ENCODE data around the gene KLRG1. TPM values are rescaled to one million over a fixed set of nuclear protein-coding genes. Genes with fewer than 3 reads are reported as not detected.

Gene KLRG1
- total RNA-seq, 3 donors from 2014 or later, result 2.0 to 3.9 (median 3.8) TPM

GRCh38 chr12:9002335-9002734, 13.0 kb downstream of the KLRG1 start:
- Histone ChIP-seq H3K27me3 (no peaks in the 10 kb centered on the region), H3K4me1 (no peaks in the 10 kb centered on the region), H3K9me3 (no peaks in the 10 kb centered on the region), H3K4me3 (no peak overlapping the region), H3K36me3 (no peaks in the 10 kb centered on the region), H3K27ac (no peak overlapping the region)
- intact Hi-C loops (cut with DNase I; ENCODE audit: low total_unique reads), result no loop called here
- no peak for TF ChIP-seq CTCF (IDR thresholded peaks at IDR 0.05)
- no peak for TF ChIP-seq POLR2A (IDR thresholded peaks at IDR 0.05)
- TF ChIP-seq POLR2AphosphoS5 (IDR thresholded peaks at IDR 0.05), result no peak
- no peak for DNase-seq (ENCODE audit: low spot score in 2 of 2)

- intact Hi-C loops (cut with DNase I; ENCODE audit: low total_unique reads), result no loop called here
- no peak for DNase-seq (ENCODE audit: low spot score in 2 of 2)
These were observed 33.2 kb downstream of the KLRG1 start for GRCh38 chr12:9022592-9022991.

GRCh38 chr12:9024512-9024911, 35.2 kb downstream of the KLRG1 start:
- Histone ChIP-seq H3K27ac (no peak overlapping the region), H3K36me3 (no peaks in the 10 kb centered on the region), H3K4me3 (no peak overlapping the region), H3K9me3 (no peaks in the 10 kb centered on the region), H3K27me3 (no peaks in the 10 kb centered on the region), H3K4me1 (no peaks in the 10 kb centered on the region)
- intact Hi-C loops (cut with DNase I; ENCODE audit: low total_unique reads), result no loop called here
- DNase-seq (ENCODE audit: low spot score in 2 of 2), result no peak
- no peak for TF ChIP-seq POLR2AphosphoS5 (IDR thresholded peaks at IDR 0.05)
- no peak for TF ChIP-seq POLR2A (IDR thresholded peaks at IDR 0.05)
- TF ChIP-seq CTCF (IDR thresholded peaks at IDR 0.05), result no peak

More at GRCh38 chr12:9022592-9022991, 33.2 kb downstream of the KLRG1 start:
- peaks cover 0 to 8% of the 10 kb centered on the region in 2 donors for H3K9me3 ChIP-seq
- TF ChIP-seq CTCF (IDR thresholded peaks at IDR 0.05) (no peak), POLR2AphosphoS5 (IDR thresholded peaks at IDR 0.05) (no peak), POLR2A (IDR thresholded peaks at IDR 0.05) (no peak)
- H3K27ac ChIP-seq, result no peak overlapping the region
- no peaks in the 10 kb centered on the region for H3K27me3 ChIP-seq
- H3K4me3 ChIP-seq, result no peak overlapping the region
- no peaks in the 10 kb centered on the region for H3K36me3 ChIP-seq
- no peaks in the 10 kb centered on the region for H3K4me1 ChIP-seq

GRCh38 chr12:9027161-9028059, 38.1 kb downstream of the KLRG1 start:
- H3K4me3 ChIP-seq, result no peak overlapping the region
- TF ChIP-seq POLR2A (IDR thresholded peaks at IDR 0.05) (no peak), CTCF (IDR thresholded peaks at IDR 0.05) (no peak), POLR2AphosphoS5 (IDR thresholded peaks at IDR 0.05) (no peak)
- no peaks in the 10 kb centered on the region for H3K9me3 ChIP-seq
- no peak overlapping the region for H3K27ac ChIP-seq
- H3K27me3 ChIP-seq, result no peaks in the 10 kb centered on the region
- no peaks in the 10 kb centered on the region for H3K4me1 ChIP-seq
- no peak for DNase-seq (ENCODE audit: low spot score in 2 of 2)
- intact Hi-C loops (cut with DNase I; ENCODE audit: low total_unique reads), result no loop called here
- no peaks in the 10 kb centered on the region for H3K36me3 ChIP-seq

GRCh38 chr12:9030776-9031175, 41.4 kb downstream of the KLRG1 start:
- H3K4me1 ChIP-seq, result no peaks in the 10 kb centered on the region
- H3K9me3 ChIP-seq, result no peaks in the 10 kb centered on the region
- no peaks in the 10 kb centered on the region for H3K36me3 ChIP-seq
- H3K27me3 ChIP-seq, result no peaks in the 10 kb centered on the region
- intact Hi-C loops (cut with DNase I; ENCODE audit: low total_unique reads), result no loop called here
- no peak for DNase-seq (ENCODE audit: low spot score in 2 of 2)
- no peak overlapping the region for H3K27ac ChIP-seq
- H3K4me3 ChIP-seq, result no peak overlapping the region
- TF ChIP-seq POLR2A (IDR thresholded peaks at IDR 0.05), result no peak
- TF ChIP-seq CTCF (IDR thresholded peaks at IDR 0.05), result no peak
- no peak for TF ChIP-seq POLR2AphosphoS5 (IDR thresholded peaks at IDR 0.05)
